HG03175 (cell line): ENCODE measurements around the gene FMNL2.

Source experiments
- ATAC-seq: cut with Tn5 transposase; IDR thresholded peaks from one replicate; pipeline ENCODE4 v1.9.1; 2021; ENCODE audit warnings: mild to moderate bottlenecking, moderate library complexity; ENCODE audit not compliant: unreplicated experiment

The FMNL2 gene

GRCh38 chr2:152337511-152337903, 2.5 kb downstream of the FMNL2 start:
- no peak for ATAC-seq

GRCh38 chr2:152339556-152340286, 4.7 kb downstream of the FMNL2 start:
- ATAC-seq, result no peak

GRCh38 chr2:152342259-152343046, 7.5 kb downstream of the FMNL2 start:
- ATAC-seq, result no peak

- ATAC-seq, result no peak
These were observed 8.5 kb downstream of the FMNL2 start for GRCh38 chr2:152343426-152343825.

- no peak for ATAC-seq
These were observed 9.7 kb downstream of the FMNL2 start for GRCh38 chr2:152344579-152345195.

GRCh38 chr2:152347076-152347475, 12.1 kb downstream of the FMNL2 start:
- no peak for ATAC-seq

GRCh38 chr2:152348388-152348787, 13.4 kb downstream of the FMNL2 start:
- no peak for ATAC-seq

GRCh38 chr2:152349416-152349815, 14.4 kb downstream of the FMNL2 start:
- no peak for ATAC-seq

GRCh38 chr2:152350155-152350679, 15.2 kb downstream of the FMNL2 start:
- ATAC-seq, result no peak

GRCh38 chr2:152352616-152353015, 17.6 kb downstream of the FMNL2 start:
- no peak for ATAC-seq

GRCh38 chr2:152353364-152353763, 18.4 kb downstream of the FMNL2 start:
- no peak for ATAC-seq

- no peak for ATAC-seq
These were observed 19.2 kb downstream of the FMNL2 start for GRCh38 chr2:152354069-152354755.

- ATAC-seq, result no peak
These were observed 19.9 kb downstream of the FMNL2 start for GRCh38 chr2:152354909-152355308.

- no peak for ATAC-seq
These were observed 20.4 kb downstream of the FMNL2 start for GRCh38 chr2:152355409-152355831.

- no peak for ATAC-seq
These were observed 24.8 kb downstream of the FMNL2 start for GRCh38 chr2:152359573-152360363.

GRCh38 chr2:152363936-152364335, 29.0 kb downstream of the FMNL2 start:
- ATAC-seq, result peak; percentile 38

- ATAC-seq, result peak; percentile 89
These were observed 32.8 kb downstream of the FMNL2 start for GRCh38 chr2:152367547-152368390.

- no peak for ATAC-seq
These were observed 34.3 kb downstream of the FMNL2 start for GRCh38 chr2:152369176-152369860.

GRCh38 chr2:152370783-152371182, 35.8 kb downstream of the FMNL2 start:
- no peak for ATAC-seq
